GM12865 (cell line): ENCODE data around the gene ZNF608.

Experiments
- DNase-seq: peaks from one replicate; pipeline ENCODE4 v3.0.0; 2010; ENCODE audit warnings: low read depth
- H3K4me3 ChIP-seq: 2 replicates; pipeline ENCODE4 v1.5.1; 2011; ENCODE audit warnings: mild to moderate bottlenecking, low read depth, low read length, control low read depth
- CTCF ChIP-seq: IDR thresholded peaks from 2 replicates; pipeline ENCODE4 v1.5.1; 2011; ENCODE audit warnings: low read length, control low read depth, low read depth, inconsistent platforms; ENCODE audit not compliant: insufficient read depth; ENCODE audit errors: missing control alignments

ZNF608 gene

GRCh38 chr5:124698770-124699169, 47.7 kb downstream of the ZNF608 start:
- no peak for TF ChIP-seq CTCF
- DNase-seq = no peak
- no peak overlapping the region for H3K4me3 ChIP-seq

- DNase-seq = no peak
- H3K4me3 ChIP-seq = no peak overlapping the region
- TF ChIP-seq CTCF = no peak
Observed at GRCh38 chr5:124697933-124698591, 48.4 kb downstream of the ZNF608 start.

DNA sequence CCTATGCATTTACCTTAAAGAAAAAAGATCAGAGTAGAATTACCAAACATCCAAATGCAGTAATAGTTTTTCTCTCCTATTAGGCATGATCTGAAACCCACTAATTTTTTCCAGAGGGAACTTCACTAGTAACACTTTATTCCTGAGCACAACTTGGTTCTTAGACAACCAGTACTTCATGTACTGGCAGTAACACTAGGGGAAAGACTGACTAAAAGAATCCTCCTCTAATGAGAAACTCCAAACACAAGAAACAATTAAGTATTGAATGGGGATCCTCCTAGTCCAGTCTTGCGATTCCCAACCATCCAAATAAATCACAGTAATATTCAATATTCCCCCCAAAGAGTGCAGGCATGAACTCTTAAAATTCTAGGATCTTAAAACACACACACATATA, 48.9 kb downstream of the ZNF608 start:
- no peak overlapping the region for H3K4me3 ChIP-seq
- TF ChIP-seq CTCF = no peak
- no peak for DNase-seq

GRCh38 chr5:124696898-124697297, 49.5 kb downstream of the ZNF608 start:
- no peak overlapping the region for H3K4me3 ChIP-seq
- DNase-seq = no peak
- no peak for TF ChIP-seq CTCF
